Naive thymus-derived CD4-positive, alpha-beta T cell (primary cell): Measurements from ENCODE around the gene EPB41L2. TPM values are rescaled to one million over a fixed set of nuclear protein-coding genes. Genes with fewer than 3 reads are reported as not detected.

Experiments
- ATAC-seq: fragments of 150-1000 bp; cut with Tn5 transposase; 2 replicates; pipeline ENCODE4 v1.10.0; 2021; ENCODE audit warnings: mild to moderate bottlenecking, moderate library complexity
- CTCF ChIA-PET: fragments of 350-600 bp; sonication (Branson Sonifier 250); formaldehyde crosslinking; loops from one replicate; lab custom pipeline; 2021; ENCODE audit warnings: antibody characterized with exemption; lab: Charles Lee
- POLR2A ChIA-PET: fragments of 350-600 bp; sonication (Branson Sonifier 250); formaldehyde crosslinking; loops from one replicate; lab custom pipeline; 2021; ENCODE audit warnings: antibody characterized with exemption, inconsistent platforms; lab: Charles Lee
- DNase-seq, 9 donors: peaks; one replicate each; pipeline versions ENCODE4 v3.0.0 to v3.0.0-alpha.2; 2020 to 2022; ENCODE audit warnings: mixed read lengths in 1 of 9
- H3K27ac ChIP-seq: one replicate; pipeline ENCODE4 v1.7.0; 2013; ENCODE audit warnings: mild to moderate bottlenecking, low read depth, low read length, moderate library complexity
- H3K27me3 ChIP-seq, 2 donors: one replicate each; pipeline ENCODE4 v1.7.0; 2013; ENCODE audit warnings: low read length in 2 of 2, mild to moderate bottlenecking in 2 of 2, moderate library complexity in 2 of 2; ENCODE audit not compliant: control insufficient read depth in 2 of 2, insufficient read depth in 2 of 2
- H3K36me3 ChIP-seq, 3 experiments: 1 replicate in 2 of 3; 2 replicates in 1 of 3; pipeline ENCODE4 v1.7.0; 2013; ENCODE audit warnings: low read length in 3 of 3, mild to moderate bottlenecking in 3 of 3, moderate library complexity in 1 of 3; ENCODE audit not compliant: insufficient read depth in 3 of 3, control insufficient read depth in 2 of 3
- H3K4me1 ChIP-seq, 2 donors: one replicate each; pipeline ENCODE4 v1.7.0; 2013; ENCODE audit warnings: low read length in 2 of 2, mild to moderate bottlenecking in 2 of 2, moderate library complexity in 1 of 2; ENCODE audit not compliant: control insufficient read depth in 2 of 2, insufficient read depth in 2 of 2
- H3K4me3 ChIP-seq: 2 replicates; pipeline ENCODE4 v1.7.0; 2013; ENCODE audit warnings: mild to moderate bottlenecking, low read length
- H3K9me3 ChIP-seq, 3 experiments: 1 replicate in 2 of 3; 2 replicates in 1 of 3; pipeline ENCODE4 v1.7.0; 2013; ENCODE audit warnings: low read length in 3 of 3; ENCODE audit not compliant: control insufficient read depth in 2 of 3
- H3K27ac Mint-ChIP-seq, 9 donors: one replicate each; pipeline ENCODE4 v1.8.0; 2020 to 2022; ENCODE audit warnings: mixed read lengths in 9 of 9, mild to moderate bottlenecking in 8 of 9, moderate library complexity in 5 of 9, inconsistent platforms in 2 of 9
- H3K27me3 Mint-ChIP-seq, 5 donors: one replicate each; pipeline ENCODE4 v1.8.0; 2021 to 2022; ENCODE audit warnings: mixed read lengths in 5 of 5, mild to moderate bottlenecking in 1 of 5
- H3K36me3 Mint-ChIP-seq, 5 donors: one replicate each; pipeline ENCODE4 v1.8.0; 2020 to 2022; ENCODE audit warnings: mixed read lengths in 5 of 5, mild to moderate bottlenecking in 3 of 5, inconsistent platforms in 1 of 5
- H3K4me1 Mint-ChIP-seq, 7 donors: one replicate each; pipeline ENCODE4 v1.8.0; 2020 to 2022; ENCODE audit warnings: mixed read lengths in 7 of 7, mild to moderate bottlenecking in 3 of 7, inconsistent platforms in 1 of 7
- H3K4me3 Mint-ChIP-seq, 10 donors: one replicate each; pipeline ENCODE4 v1.8.0; 2020 to 2022; ENCODE audit warnings: mild to moderate bottlenecking in 10 of 10, mixed read lengths in 10 of 10, moderate library complexity in 6 of 10, inconsistent platforms in 2 of 10
- H3K9me3 Mint-ChIP-seq, 11 donors: one replicate each; pipeline ENCODE4 v1.8.0; 2020 to 2022; ENCODE audit warnings: mixed read lengths in 11 of 11, mild to moderate bottlenecking in 4 of 11, inconsistent platforms in 1 of 11, moderate library complexity in 1 of 11
- intact Hi-C, 2 donors: fragments of 100-400 bp; cut with micrococcal nuclease; formaldehyde crosslinking; loops; one replicate each; pipeline ENCODE4 v1.15.1; 2023
- polyA plus RNA-seq, 2 donors: library from polyadenylated mRNA; unstranded; fragments of 300-500 nt; fragmentation: Illumina TruSeq; gene quantifications; one replicate each; pipeline ENCODE4 v1.2.3, GENCODE V29; 2021
- total RNA-seq, 6 experiments: library from RNA in 5 of 6; stranded (reverse) in 5 of 6; gene quantifications; 1 replicate in 5 of 6; 2 replicates in 1 of 6; pipeline ENCODE4 v1.2.3 and lab custom pipeline; 2021 to 2026

EPB41L2 gene
- total and polyA plus RNA-seq, 7 experiments from 2014 or later, result 4.6 to 26.9 (median 12.3) TPM

DNA sequence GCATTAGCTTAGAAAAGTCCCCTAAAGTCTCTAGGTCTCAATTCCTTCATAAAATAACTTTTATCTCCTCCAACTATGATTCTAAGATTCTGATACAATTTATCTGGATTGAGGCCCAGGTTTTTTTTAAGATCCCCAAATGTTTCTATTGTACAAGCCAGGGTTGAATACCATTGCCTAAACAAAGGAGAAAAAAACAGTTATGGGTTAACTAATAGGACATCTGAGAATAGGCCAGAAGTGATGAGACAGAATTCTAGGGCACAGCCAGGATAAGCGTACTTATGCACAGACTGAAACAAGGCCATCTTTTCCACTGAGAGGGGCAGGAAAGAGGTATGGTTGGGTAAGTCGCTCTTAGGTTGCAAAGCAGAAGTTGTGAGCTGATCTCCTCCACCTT lies 26.4 kb downstream of the EPB41L2 start:
- CTCF ChIA-PET, result interaction anchor here (0.6 to 0.9 kb wide), 2 partner anchors 146 to 1634 kb away, joined by 3 read pairs; no protein-coding TSS in a partner anchor
- H3K27ac ChIP-seq, result no peak overlapping the region
- no peaks in the 10 kb centered on the region for H3K36me3 ChIP-seq
- no peak overlapping the region for H3K4me3 ChIP-seq
- H3K27ac Mint-ChIP-seq, result no peak overlapping the region
- ATAC-seq, result no peak
- DNase-seq, result no peak
- peaks cover 0 to 12% (median 5%) of the 10 kb centered on the region in 7 donors for H3K4me1 Mint-ChIP-seq
- intact Hi-C loops, result no loop called here
- POLR2A ChIA-PET, result no interaction called here
- no peaks in the 10 kb centered on the region for H3K4me1 ChIP-seq
- no peak overlapping the region for H3K4me3 Mint-ChIP-seq
- no peaks in the 10 kb centered on the region for H3K9me3 Mint-ChIP-seq
- no peaks in the 10 kb centered on the region for H3K27me3 ChIP-seq
- peaks cover 0 to 4% (median 0%) of the 10 kb centered on the region in 5 donors for H3K36me3 Mint-ChIP-seq
- H3K27me3 Mint-ChIP-seq, result no peaks in the 10 kb centered on the region
- H3K9me3 ChIP-seq, result no peaks in the 10 kb centered on the region

DNA sequence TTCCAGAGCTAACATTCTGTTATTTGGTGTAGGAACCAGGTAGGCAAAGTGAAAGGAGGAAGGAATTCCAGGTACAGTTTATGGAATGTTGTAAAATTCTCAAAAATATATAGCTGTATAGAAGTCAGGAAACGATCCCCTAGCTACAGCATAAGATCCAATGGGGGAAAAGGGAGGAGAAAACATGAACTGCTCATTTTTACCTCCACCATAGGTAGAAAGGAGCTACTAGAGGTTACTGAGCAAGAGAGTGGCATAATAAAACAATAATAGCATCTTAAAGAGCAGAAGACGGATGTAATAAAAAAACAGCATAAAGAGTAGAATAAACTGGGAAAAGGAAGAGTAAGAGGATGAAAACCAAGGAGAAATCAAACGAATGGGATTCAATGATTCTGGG lies 26.9 kb downstream of the EPB41L2 start:
- ChIA-PET POLR2A (no interaction called here), CTCF (interaction anchor here (0.6 to 0.9 kb wide), 3 partner anchors 60 to 1635 kb away, joined by 3 read pairs; no protein-coding TSS in a partner anchor)
- peaks cover 0 to 4% (median 0%) of the 10 kb centered on the region in 5 donors for H3K36me3 Mint-ChIP-seq

DNA sequence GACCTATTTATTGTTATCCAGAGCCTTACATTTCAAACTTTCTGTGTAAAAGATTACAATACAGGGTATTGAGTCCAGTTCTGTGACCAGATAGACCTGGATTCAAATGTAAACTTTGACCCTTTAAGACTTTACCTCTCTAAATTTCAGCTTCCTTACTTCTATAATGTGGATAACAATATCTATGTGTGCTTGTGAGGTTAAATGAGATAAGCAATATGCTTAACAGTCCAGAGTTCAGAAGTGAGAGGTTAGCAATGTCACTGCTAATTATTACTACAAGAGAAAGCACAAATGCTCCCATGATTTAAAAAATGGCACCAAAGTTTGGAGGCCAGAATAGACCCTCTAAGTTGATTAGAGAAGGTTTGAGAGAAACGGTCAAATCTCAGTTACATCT lies 27.5 kb downstream of the EPB41L2 start:
- ChIA-PET CTCF (interaction anchor here (0.6 to 0.9 kb wide), 2 partner anchors 60 to 145 kb away, joined by 3 read pairs; no protein-coding TSS in a partner anchor), POLR2A (no interaction called here)
- no peaks in the 10 kb centered on the region for H3K4me1 ChIP-seq
- no peaks in the 10 kb centered on the region for H3K36me3 ChIP-seq
- H3K4me3 Mint-ChIP-seq, result no peak overlapping the region
- intact Hi-C loops, result no loop called here
- H3K9me3 Mint-ChIP-seq, result no peaks in the 10 kb centered on the region
- H3K9me3 ChIP-seq, result no peaks in the 10 kb centered on the region
- H3K27ac ChIP-seq, result no peak overlapping the region
- peaks cover 0 to 9% (median 5%) of the 10 kb centered on the region in 7 donors for H3K4me1 Mint-ChIP-seq
- no peak for ATAC-seq
- H3K27me3 ChIP-seq, result no peaks in the 10 kb centered on the region
- no peak overlapping the region for H3K27ac Mint-ChIP-seq
- peaks cover 0 to 4% (median 0%) of the 10 kb centered on the region in 5 donors for H3K36me3 Mint-ChIP-seq
- DNase-seq, result no peak
- H3K4me3 ChIP-seq, result no peak overlapping the region
- no peaks in the 10 kb centered on the region for H3K27me3 Mint-ChIP-seq

More for the DNA sequence above, 26.9 kb downstream of the EPB41L2 start:
- no peak overlapping the region for H3K27ac ChIP-seq
- H3K36me3 ChIP-seq, result no peaks in the 10 kb centered on the region
- Mint-ChIP-seq H3K9me3 (no peaks in the 10 kb centered on the region), H3K4me3 (no peak overlapping the region), H3K4me1 (peaks cover 0 to 9% (median 5%) of the 10 kb centered on the region in 7 donors), H3K27ac (no peak overlapping the region), H3K27me3 (no peaks in the 10 kb centered on the region)
- no peaks in the 10 kb centered on the region for H3K27me3 ChIP-seq
- H3K9me3 ChIP-seq, result no peaks in the 10 kb centered on the region
- intact Hi-C loops, result no loop called here
- ATAC-seq (no peak), DNase-seq (no peak)
- no peaks in the 10 kb centered on the region for H3K4me1 ChIP-seq
- no peak overlapping the region for H3K4me3 ChIP-seq

DNA sequence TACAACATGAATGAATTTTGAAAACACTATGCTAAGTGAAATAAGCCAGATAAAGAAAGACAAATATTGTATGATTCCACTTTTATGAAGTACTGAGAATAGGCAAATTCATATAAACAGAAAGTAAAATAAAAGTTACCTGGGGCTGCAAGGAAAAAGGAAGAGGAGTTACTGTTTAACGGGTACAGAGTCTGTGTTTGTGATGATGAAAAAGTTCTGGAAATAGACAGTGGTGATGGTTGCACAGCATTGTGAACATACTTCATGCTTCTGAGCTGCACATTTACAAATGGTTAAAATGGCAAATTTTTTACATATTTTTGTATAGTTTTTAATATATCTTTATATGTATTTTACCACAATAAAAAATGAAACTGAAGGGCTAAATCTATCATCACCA lies 29.4 kb downstream of the EPB41L2 start:
- Histone ChIP-seq H3K4me3 (no peak overlapping the region), H3K36me3 (no peaks in the 10 kb centered on the region), H3K27me3 (no peaks in the 10 kb centered on the region), H3K4me1 (no peaks in the 10 kb centered on the region), H3K27ac (no peak overlapping the region), H3K9me3 (no peaks in the 10 kb centered on the region)
- Mint-ChIP-seq H3K27ac (no peak overlapping the region), H3K36me3 (peaks cover 0 to 4% (median 0%) of the 10 kb centered on the region in 5 donors), H3K4me3 (peak overlapping the region in 1 of 10 donors; percentile 27), H3K4me1 (peaks cover 0 to 9% (median 5%) of the 10 kb centered on the region in 7 donors), H3K9me3 (no peaks in the 10 kb centered on the region), H3K27me3 (no peaks in the 10 kb centered on the region)
- intact Hi-C loops, result no loop called here
- ChIA-PET CTCF (no interaction called here), POLR2A (no interaction called here)
- ATAC-seq, result no peak
- no peak for DNase-seq

DNA sequence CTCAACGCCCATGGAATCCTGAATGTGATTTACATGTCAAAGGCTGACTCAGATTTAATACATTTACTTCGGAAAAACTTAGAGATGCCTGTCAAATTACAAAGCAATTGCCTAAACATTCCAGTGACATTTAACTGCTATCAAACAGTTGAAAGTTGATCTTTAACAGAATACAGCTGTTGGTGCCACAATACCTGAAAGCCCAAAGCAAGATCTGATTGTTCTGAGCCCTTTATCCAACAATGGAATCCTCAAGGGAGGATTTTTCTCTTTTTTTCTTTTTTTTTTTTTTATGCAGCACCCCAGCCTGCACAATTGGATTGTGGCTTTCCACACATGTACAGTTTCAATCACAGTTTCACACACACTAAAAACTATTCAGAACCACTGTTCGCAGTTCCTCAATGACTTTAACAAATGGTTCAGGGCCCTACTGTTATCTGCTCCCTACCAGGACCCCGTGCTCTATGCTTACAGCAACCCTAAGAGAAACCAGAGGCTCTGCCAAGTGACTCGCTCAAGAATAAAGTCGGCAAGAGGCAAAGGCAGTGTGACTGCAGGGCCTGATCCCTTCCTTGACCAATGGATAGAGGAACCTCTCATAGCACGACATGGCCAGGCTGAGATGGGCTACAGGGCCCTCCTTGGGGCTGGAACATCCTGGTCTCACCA lies 33.3 kb downstream of the EPB41L2 start:
- Mint-ChIP-seq H3K4me1 (peaks cover 0 to 9% (median 3%) of the 10 kb centered on the region in 7 donors), H3K36me3 (no peaks in the 10 kb centered on the region), H3K27ac (no peak overlapping the region), H3K9me3 (peaks cover 0 to 2% (median 0%) of the 10 kb centered on the region in 11 donors), H3K27me3 (no peaks in the 10 kb centered on the region), H3K4me3 (no peak overlapping the region)
- Histone ChIP-seq H3K9me3 (no peaks in the 10 kb centered on the region), H3K36me3 (no peaks in the 10 kb centered on the region), H3K27ac (no peak overlapping the region), H3K4me1 (no peaks in the 10 kb centered on the region), H3K27me3 (no peaks in the 10 kb centered on the region), H3K4me3 (no peak overlapping the region)
- CTCF ChIA-PET, result interaction anchor here (0.7 kb wide), 1 partner anchor 316 kb away, joined by 5 read pairs; no protein-coding TSS in a partner anchor
- ATAC-seq (no peak), DNase-seq (no peak)
- POLR2A ChIA-PET, result no interaction called here
- intact Hi-C loops, result no loop called here

DNA sequence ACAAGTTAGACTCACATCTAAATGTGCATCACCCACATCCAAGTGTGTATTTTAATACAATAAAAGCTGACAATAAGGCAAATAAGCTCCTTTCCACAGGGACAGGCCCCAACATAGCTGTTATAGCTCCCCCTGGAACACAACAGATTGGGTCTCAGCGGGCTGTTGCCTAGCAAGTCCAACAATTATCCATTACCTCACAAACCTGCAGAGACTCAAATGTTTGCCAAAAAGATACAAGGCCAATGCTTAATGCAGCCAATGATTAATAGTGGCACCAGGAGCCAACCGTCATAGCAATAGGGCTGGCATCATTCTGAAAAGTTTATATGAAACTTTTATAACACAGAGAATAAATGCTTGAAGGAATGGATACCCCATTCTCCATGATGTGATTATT lies 35.7 kb downstream of the EPB41L2 start:
- Mint-ChIP-seq H3K4me3 (no peak overlapping the region), H3K27me3 (no peaks in the 10 kb centered on the region), H3K27ac (no peak overlapping the region), H3K4me1 (peaks cover 0 to 2% (median 0%) of the 10 kb centered on the region in 7 donors), H3K36me3 (no peaks in the 10 kb centered on the region), H3K9me3 (peaks cover 0 to 2% (median 0%) of the 10 kb centered on the region in 11 donors)
- Histone ChIP-seq H3K27me3 (no peaks in the 10 kb centered on the region), H3K4me1 (no peaks in the 10 kb centered on the region), H3K36me3 (no peaks in the 10 kb centered on the region), H3K4me3 (no peak overlapping the region), H3K9me3 (no peaks in the 10 kb centered on the region), H3K27ac (no peak overlapping the region)
- ChIA-PET CTCF (no interaction called here), POLR2A (no interaction called here)
- intact Hi-C loops, result no loop called here
- ATAC-seq (no peak), DNase-seq (no peak)

DNA sequence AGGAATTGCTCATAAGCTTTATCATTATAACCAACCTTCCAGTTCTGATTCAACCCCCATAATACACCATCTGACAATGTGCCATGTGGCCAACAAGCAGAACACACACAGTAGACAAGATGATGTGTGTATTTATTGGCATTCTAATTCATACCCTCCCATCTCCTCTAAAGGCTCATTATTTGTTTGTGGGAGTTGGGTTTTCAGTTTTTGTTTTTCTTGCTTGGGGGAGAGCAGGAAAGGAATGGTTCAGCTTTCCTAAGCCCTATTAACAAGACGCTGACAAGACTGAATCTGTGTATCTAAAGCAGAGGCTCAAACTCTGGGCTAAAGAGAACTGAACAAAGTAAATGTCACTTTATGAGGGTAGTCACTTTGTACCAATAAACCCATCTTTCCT lies 36.8 kb downstream of the EPB41L2 start:
- POLR2A ChIA-PET, result no interaction called here
- CTCF ChIA-PET, result no interaction called here

More for the DNA sequence above, 36.8 kb downstream of the EPB41L2 start:
- H3K27me3 Mint-ChIP-seq, result no peaks in the 10 kb centered on the region
- ATAC-seq (no peak), DNase-seq (no peak)
- Histone ChIP-seq H3K4me1 (no peaks in the 10 kb centered on the region), H3K4me3 (no peak overlapping the region), H3K27me3 (no peaks in the 10 kb centered on the region), H3K9me3 (no peaks in the 10 kb centered on the region), H3K27ac (no peak overlapping the region), H3K36me3 (no peaks in the 10 kb centered on the region)
- H3K9me3 Mint-ChIP-seq, result peaks cover 0 to 2% (median 0%) of the 10 kb centered on the region in 11 donors
- H3K4me3 Mint-ChIP-seq, result no peak overlapping the region
- H3K36me3 Mint-ChIP-seq, result no peaks in the 10 kb centered on the region
- H3K27ac Mint-ChIP-seq, result no peak overlapping the region
- H3K4me1 Mint-ChIP-seq, result peaks cover 0 to 2% (median 0%) of the 10 kb centered on the region in 7 donors
- intact Hi-C loops, result no loop called here
